ENCODE measurements around the gene IL17RC. TPM values are rescaled to one million over a fixed set of nuclear protein-coding genes. Genes with fewer than 3 reads are reported as not detected.

IL17RC gene
- total and polyA plus RNA-seq, 2 of the 8 experiments (the other 6 are each of a cell fraction or from before 2014, with no cell fraction given), result 11.8 to 13.0 TPM

DNA sequence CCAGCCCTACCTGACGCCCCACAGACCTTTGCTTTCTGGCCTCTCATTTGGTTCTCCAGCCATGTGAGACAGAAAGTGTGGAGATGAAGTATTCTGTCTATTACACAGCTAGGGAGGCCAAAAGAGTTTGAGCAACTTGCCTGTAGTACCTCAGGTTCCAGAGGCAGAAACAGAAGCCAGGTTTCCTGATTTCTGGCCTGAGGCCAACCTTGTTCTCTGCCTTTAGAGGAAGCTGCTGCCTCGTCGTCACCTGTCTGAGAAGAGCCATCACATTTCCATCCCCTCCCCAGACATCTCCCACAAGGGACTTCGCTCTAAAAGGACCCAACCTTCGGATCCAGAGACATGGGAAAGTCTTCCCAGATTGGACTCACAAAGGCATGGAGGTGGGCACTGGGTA lies 10.4 kb upstream of the IL17RC start:
- H3K4me3 ChIP-seq (ENCODE audit: extremely low read depth in 1 of 4, insufficient read depth in 2 of 4, low read depth in 3 of 4, low read length in 4 of 4), result no peak overlapping the region
- TF ChIP-seq NANOG (IDR thresholded peaks at IDR 0.05; ENCODE audit: insufficient read depth, low read depth, low read length, poor library complexity, severe bottlenecking) (no peak), PHF8 (conservative IDR thresholded peaks at IDR 0.05; ENCODE audit: low read depth, low read length) (no peak), MAX (IDR thresholded peaks at IDR 0.05) (no peak), CBX5 (IDR thresholded peaks at IDR 0.05; ENCODE audit: low read depth, low read length) (no peak), FOSL1 (IDR thresholded peaks at IDR 0.05; ENCODE audit: insufficient read depth, low read depth, low read length) (no peak), E2F6 (IDR thresholded peaks at IDR 0.05) (no peak), CHD2 (IDR thresholded peaks at IDR 0.05; ENCODE audit: low read length) (no peak), SAP30 (IDR thresholded peaks at IDR 0.05; ENCODE audit: insufficient read depth, insufficient replicate concordance, low read length) (no peak), TEAD4 (IDR thresholded peaks at IDR 0.05; ENCODE audit: low read depth, low read length) (no peak), MAFK (IDR thresholded peaks at IDR 0.05; ENCODE audit: low read depth, low read length) (no peak), YY1 (IDR thresholded peaks at IDR 0.05; ENCODE audit: low read depth, low read length) (no peak)

More for the DNA sequence above, 10.4 kb upstream of the IL17RC start:
- no peak overlapping the region for H2BK120ac ChIP-seq (replicated peaks; ENCODE audit: low read depth, low read length)
- no peaks in the 10 kb centered on the region for H3K9me3 ChIP-seq (ENCODE audit: insufficient read depth in 2 of 2, low read depth in 1 of 2, low read length in 1 of 2)
- H3K18ac ChIP-seq (ENCODE audit: extremely low read depth, low read length), result no peak overlapping the region
- ChIA-PET CTCF (ENCODE audit: partially characterized antibody) (interaction anchor here (1.1 to 2.7 kb wide), 2 partner anchors 11 to 25 kb away, joined by 3 to 9 read pairs; no protein-coding TSS in a partner anchor), POLR2A (ENCODE audit: partially characterized antibody) (interaction anchor here (0.8 to 6.0 kb wide), 4 partner anchors 8 to 15 kb away, joined by 3 to 43 read pairs (median 4); partner anchors contain the start of gene IL17RC)
- 77% methylated on average over 5 of the region's 5 CpGs; no CpG with 5 or more reads in 1 of the 2 experiments for WGBS, 2 experiments (ENCODE audit: extremely low coverage in 1 of 2, insufficient coverage in 1 of 2, insufficient read length in 1 of 2, insufficient replicate concordance in 2 of 2, low coverage in 1 of 2, low lambda C conversion rate in 2 of 2, missing lambda C conversion rate in 1 of 2)
- no peak overlapping the region for H4K91ac ChIP-seq (replicated peaks; ENCODE audit: insufficient read length, low read length)
- no peak for DNase-seq (ENCODE audit: low read depth in 1 of 2, low spot score in 2 of 2)
- H3K4ac ChIP-seq (replicated peaks; ENCODE audit: insufficient read length, low read depth, low read length), result no peak overlapping the region
- H3K79me1 ChIP-seq (ENCODE audit: low read depth, low read length), result no peaks in the 10 kb centered on the region
- H3K4me1 ChIP-seq (replicated peaks in 1 of 4; ENCODE audit: control insufficient read depth in 3 of 4, insufficient read depth in 4 of 4, low read length in 3 of 4), result peaks cover 5 to 14% (median 11%) of the 10 kb centered on the region in 4 experiments
- H3K4me2 ChIP-seq (ENCODE audit: insufficient read depth in 1 of 2, low read depth in 2 of 2, low read length in 2 of 2), result no peak overlapping the region
- no peak overlapping the region for H2BK15ac ChIP-seq (ENCODE audit: low read length)
- H4K5ac ChIP-seq (ENCODE audit: insufficient read length, low read depth, low read length), result no peak overlapping the region
- H3K27me3 ChIP-seq (replicated peaks in 1 of 4; ENCODE audit: control insufficient read depth in 3 of 4, extremely low read depth in 1 of 4, insufficient read depth in 3 of 4, low read length in 3 of 4), result no peaks in the 10 kb centered on the region
- no peak overlapping the region for H2AK5ac ChIP-seq (ENCODE audit: low read depth, low read length)
- H2BK20ac ChIP-seq (ENCODE audit: low read length), result no peak overlapping the region
- H3K27ac ChIP-seq (ENCODE audit: low read depth, low read length), result no peak overlapping the region
- H2BK5ac ChIP-seq (ENCODE audit: low read depth, low read length), result no peak overlapping the region
- H3K23me2 ChIP-seq (ENCODE audit: low read depth, low read length), result no peaks in the 10 kb centered on the region
- H3K79me2 ChIP-seq (ENCODE audit: control insufficient read depth in 1 of 2, insufficient read depth in 2 of 2, low read length in 2 of 2), result no peaks in the 10 kb centered on the region
- H2BK12ac ChIP-seq (ENCODE audit: low read depth, low read length), result no peak overlapping the region
- no peak overlapping the region for H3K56ac ChIP-seq (replicated peaks; ENCODE audit: insufficient read length, low read depth, low read length)
- H2AFZ ChIP-seq (ENCODE audit: low read length), result no peak overlapping the region
- no peak overlapping the region for H3K9ac ChIP-seq (replicated peaks in 1 of 4; ENCODE audit: extremely low read depth in 1 of 4, low read depth in 3 of 4, low read length in 3 of 4)
- H3K14ac ChIP-seq (ENCODE audit: insufficient read length), result no peak overlapping the region
- no peaks in the 10 kb centered on the region for H3K36me3 ChIP-seq (ENCODE audit: control insufficient read depth in 2 of 4, insufficient read depth in 4 of 4, low read length in 3 of 4)
- FAIRE-seq, result no peak
- no peaks in the 10 kb centered on the region for H4K20me1 ChIP-seq (replicated peaks in 1 of 2; ENCODE audit: control insufficient read depth in 1 of 2, insufficient read depth in 2 of 2, low read length in 2 of 2)
- no peak overlapping the region for H4K8ac ChIP-seq (ENCODE audit: extremely low read depth, insufficient read depth, low read length)
- no peak overlapping the region for H3K23ac ChIP-seq (ENCODE audit: insufficient read length)
